Islet precursor cell (in vitro differentiated cells): ENCODE measurements around the gene VTI1B.
"Not testable (repeated sequence)": the region's sequence is repeated elsewhere in the genome, so short reads cannot be mapped to it uniquely, and the experiment has no call there.

Source experiments
- DNase-seq: peaks from one replicate; pipeline ENCODE4 v3.0.0-alpha.2; 2018

VTI1B gene

DNA sequence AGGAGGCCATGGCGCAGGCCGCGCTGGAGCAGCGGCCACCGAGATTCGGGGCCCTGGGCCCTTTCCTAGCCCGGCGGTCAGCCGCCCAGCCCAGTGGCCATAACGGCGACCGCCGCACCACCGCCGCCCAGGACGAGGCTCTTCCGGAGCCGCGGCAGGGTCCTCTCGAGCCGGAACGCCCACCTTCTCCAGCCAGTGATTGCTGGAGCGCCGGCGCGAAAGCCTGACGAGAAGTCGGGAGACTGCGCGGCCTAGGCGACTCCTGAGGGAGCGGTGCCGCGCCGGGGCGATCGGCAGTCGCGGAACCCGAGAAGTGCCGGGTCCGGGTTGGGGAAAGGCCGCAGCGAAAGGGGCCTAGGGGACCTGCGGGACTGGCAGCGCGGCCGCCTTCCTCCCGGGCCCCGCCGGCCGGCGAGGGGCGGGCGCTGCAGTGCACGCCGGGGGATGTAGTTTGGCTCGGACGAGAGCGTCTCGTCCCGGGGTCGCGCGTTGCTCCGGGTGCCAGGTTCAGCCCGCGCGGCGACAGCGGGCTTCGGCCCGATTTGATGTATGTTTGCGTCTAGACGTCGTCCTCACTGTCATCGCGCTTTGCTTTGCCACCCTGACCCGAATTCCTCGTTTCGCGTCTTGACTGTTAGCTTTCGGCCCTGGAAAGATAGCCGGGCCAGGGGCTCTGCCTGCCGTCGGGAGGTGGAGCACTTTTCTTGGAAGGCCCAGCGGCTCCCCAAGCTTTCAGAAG is at the start of gene VTI1B:
Gene VTI1B, minus strand, starts transcription at position 153 of the 739 bp plus-strand sequence. Its CDS starts 143 bp downstream, at position 10.
- peak; percentile 91 for DNase-seq

- DNase-seq = peak; percentile 61
Observed at GRCh38 chr14:67722293-67722692, 47.9 kb upstream of the VTI1B start.

GRCh38 chr14:67721875-67722274 is 47.4 kb upstream of the VTI1B start:
- no peak for DNase-seq

DNA sequence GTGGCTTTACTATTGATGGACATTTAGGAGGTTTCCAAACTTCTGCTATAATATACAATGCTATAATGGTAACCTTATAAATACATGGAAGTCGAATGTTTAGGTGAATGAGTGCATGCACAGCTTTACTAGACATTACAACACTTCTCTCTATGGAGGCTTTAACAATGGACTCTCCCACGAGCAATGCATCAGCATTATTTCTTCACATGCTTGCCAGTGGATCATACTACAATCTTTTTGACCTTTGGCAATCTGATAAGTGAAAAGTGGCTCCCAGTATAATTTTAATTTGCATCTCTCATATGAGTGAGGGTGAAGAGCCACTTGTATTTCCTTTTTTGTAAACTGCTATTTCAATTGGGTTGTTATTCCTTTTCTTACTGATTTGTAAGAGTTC is 45.4 kb upstream of the VTI1B start:
- no peak for DNase-seq

- not testable (repeated sequence) for DNase-seq
Observed at GRCh38 chr14:67719385-67719784, 45.0 kb upstream of the VTI1B start.

DNA sequence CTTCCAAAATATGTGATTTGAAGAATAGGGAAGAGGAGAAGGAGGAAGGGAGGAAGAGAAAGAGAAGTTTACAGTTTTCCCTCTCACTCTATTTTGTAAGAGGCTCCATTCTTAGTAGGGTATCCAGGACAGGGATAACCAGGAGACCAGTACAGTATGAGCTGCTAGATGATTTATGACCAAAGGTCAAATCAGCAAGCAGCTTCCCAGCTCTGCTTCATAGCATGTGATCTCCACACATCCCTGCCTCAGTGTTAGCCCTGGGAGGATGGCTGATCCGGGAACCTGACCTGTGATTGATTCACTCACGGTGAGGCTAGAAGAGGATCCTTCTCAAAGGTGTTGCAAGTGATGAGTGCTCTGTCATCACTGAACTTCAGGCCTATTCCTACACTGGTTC is 43.8 kb upstream of the VTI1B start:
- DNase-seq = no peak

DNA sequence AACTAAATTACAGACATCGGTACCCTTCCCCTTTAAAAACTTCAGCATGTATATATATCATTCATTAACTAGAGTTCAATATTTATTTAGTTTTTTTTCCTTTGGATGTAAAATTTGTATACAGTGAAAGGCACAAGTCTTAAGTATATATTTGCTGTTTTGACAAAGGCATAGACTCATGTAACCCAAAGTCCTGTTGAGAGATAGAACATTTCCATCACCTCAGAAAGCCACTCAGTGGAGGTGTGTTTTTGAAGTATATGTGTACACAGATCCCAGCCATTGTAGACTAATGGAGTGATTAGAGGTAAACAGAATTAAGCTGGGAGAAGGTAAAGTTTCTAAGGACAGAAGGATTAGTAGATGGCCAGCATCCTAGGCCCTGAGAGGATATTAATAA is 42.6 kb upstream of the VTI1B start:
- DNase-seq = no peak

- no peak for DNase-seq
Observed at GRCh38 chr14:67710209-67710608, 35.8 kb upstream of the VTI1B start.

- DNase-seq = not testable (repeated sequence)
Observed at GRCh38 chr14:67709796-67710195, 35.4 kb upstream of the VTI1B start.

DNA sequence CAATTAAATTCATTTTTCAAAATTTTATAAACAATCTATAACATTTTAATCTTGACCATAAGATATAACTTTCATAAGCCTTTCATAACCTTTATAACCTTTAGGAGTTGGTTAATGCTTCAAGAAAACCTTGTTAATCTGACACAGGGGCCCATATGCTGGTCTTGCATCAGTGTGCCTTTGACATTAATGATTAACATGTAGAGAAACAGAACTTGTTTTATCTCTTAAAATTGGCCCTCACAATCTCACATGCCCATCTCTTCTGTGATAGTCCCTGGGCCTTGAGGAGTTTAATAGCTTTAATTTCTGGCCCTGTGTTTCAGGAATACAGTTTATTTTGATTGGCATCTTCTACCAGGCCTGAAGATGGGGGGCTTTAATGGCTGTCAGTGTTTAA is 34.9 kb upstream of the VTI1B start:
- not testable (repeated sequence) for DNase-seq

DNA sequence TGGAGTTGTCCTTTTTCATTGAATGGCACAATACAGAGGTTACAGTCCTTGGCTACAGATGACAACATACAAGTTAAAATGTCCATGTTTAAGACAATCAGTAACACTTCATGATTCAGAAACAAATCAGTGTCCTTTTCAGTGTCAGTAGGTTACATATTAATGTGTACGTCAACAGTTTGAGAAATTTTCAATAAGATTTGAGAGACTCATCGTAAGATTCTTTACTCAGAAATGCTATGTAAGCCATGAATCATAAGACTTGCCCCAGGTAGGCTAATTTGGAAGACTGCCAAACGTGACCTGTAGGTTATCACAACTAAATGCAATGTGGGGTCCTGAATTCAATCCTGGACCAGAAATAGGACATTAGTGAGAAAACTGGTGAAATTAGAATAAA is 30.8 kb upstream of the VTI1B start:
- DNase-seq = no peak

- peak; percentile 59 for DNase-seq
Observed at GRCh38 chr14:67704484-67705089, 30.2 kb upstream of the VTI1B start.

- DNase-seq = no peak
Observed at GRCh38 chr14:67703997-67704396, 29.6 kb upstream of the VTI1B start.

- not testable (repeated sequence) for DNase-seq
Observed at GRCh38 chr14:67701492-67701891, 27.1 kb upstream of the VTI1B start, which contains the start of gene RDH12. TSS of gene RDH12 (plus strand) at chr14:67701886. CDS start at chr14:67722643, 20,757 bp downstream.

DNA sequence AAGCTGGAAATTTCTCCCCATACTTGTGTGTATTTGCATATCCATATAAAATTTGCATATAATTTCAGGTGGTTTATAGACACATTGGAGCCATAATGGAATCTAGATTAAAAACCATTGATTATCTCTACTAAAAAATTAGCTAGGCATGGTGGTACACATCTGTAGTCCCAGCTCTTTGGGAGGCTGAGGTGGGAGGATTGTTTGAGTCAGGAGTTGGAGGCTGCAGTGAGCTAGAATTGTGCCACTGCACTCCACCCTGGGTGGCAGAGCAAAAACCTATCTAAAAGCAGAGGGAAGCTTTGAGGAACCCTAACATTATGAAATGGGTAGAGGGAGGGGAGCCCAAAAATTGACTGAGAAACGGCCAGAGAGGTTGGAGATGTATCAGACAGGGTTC is 23.7 kb upstream of the VTI1B start:
- DNase-seq = no peak

DNA sequence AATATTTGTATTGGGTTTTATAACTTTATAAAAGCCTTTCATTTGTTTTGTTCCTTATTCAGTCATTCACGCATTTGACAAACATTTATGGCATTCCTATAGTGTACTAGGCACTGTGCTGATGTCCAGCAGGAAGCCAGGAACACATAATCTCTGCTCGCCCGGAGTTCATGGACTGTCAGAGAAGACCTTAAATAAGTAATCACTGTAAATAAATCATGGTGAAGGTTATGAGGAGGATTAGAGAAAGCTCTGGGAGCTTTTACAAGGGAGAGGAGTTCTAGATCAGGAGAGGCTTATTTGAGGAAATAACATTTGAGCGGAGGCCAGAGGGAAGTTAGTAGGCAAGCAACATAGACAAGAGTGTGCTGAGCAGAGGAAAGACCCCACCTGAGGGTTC is 22.6 kb upstream of the VTI1B start:
- DNase-seq = no peak

DNA sequence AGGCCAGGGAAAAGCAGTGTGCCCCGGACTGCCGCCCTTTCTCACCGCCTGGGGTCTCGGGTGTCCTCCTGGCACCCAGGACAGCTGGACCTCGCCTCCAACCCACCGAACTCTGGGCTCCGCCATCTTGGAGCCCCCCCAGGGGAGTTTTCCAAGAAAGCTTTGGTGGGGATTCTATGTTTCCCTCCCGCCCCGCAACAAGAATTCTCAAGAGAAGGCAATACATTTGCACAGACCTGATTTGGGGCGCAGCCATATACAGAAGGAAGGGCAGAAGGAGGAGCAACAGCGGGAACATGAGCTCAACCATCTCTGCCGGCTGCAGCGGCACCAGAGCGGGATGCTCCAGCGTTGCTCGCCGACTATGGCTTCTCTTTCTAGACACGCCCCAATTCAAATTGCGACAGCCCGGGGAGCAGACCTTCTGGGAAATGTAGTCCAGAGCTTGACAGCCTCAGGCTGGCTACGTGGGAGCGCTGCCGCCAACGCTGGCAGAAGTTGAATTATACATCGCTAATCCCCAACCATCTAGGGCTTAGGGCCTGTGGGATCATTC is 21.0 kb upstream of the VTI1B start, which contains the start of gene RDH11:
Gene RDH11, minus strand, starts transcription at position 371 of the 556 bp plus-strand sequence. Its CDS starts 61 bp downstream, at position 310.
- peak; percentile 94 for DNase-seq

DNA sequence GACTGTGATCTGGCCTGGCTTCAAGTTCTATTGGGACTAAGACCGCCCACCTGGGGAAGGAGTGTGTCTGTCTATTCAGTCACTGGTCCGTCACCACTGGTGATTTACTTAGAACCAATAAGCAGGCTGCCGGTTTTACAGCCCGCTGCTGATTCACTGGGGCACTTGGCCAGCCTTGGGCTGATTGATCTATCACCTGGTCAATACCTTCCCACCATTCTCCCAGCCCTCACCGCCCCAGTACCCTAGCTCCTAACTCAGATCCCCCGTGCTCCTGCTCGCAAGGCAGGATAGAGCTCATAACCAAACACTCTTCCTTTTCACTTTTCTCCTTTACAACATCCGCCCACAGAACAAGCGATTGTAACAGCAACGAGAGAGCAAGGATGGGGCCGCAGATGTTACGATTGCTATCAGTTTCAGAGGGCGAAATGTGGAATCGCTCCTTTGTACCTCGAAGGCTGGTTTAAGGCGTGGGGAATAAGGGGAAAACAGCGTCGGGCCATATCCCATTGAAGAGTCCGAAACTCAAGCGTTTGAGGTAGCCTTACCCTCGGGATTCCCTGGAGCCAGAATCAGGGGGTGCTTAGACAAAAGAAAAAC is 20.5 kb upstream of the VTI1B start:
- DNase-seq = peak; percentile 98

- DNase-seq = peak; percentile 79
Observed at GRCh38 chr14:67690011-67690410, 15.6 kb upstream of the VTI1B start.

DNA sequence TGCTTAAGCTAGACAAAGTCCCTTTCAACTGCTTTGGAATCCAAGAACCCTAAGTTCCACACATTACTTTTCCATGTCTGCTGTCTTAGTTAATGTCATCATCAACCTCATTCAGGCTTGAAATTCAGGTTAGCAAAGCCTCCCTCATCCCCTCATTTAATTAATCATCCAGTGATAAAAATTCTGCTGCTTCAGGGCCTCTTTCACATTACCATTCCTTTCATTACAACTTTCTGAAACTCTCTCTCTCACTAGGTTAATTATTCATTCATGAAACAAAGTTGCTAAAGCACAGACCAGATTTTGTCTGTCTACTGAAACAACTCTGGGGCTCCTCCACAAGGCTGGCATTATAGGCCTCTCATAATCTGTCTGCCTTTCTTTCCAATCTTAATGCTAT is 9.4 kb upstream of the VTI1B start:
- no peak for DNase-seq

- DNase-seq = no peak
Observed at GRCh38 chr14:67680941-67681340, 6.5 kb upstream of the VTI1B start.

- peak; percentile 42 for DNase-seq
Observed at GRCh38 chr14:67680121-67680602, 5.7 kb upstream of the VTI1B start.

DNA sequence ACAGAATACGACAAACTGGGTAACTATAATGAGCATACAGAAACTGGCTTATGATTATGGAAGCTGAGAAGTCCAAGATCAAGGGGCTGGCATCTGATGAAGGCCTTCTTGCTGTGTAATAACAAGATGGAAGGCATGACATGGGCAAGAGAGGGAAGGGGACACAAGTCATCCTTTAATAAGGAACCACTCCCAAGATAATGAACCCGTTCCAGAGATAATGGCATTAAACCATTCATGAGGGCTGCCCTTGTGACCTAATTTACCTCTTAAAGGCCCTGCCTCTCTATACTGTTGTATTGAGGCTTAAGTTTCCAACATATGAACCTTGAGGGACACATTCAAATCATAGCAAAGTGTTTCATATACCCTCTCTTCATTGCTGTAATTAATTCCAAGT is 4.6 kb upstream of the VTI1B start:
- no peak for DNase-seq

GRCh38 chr14:67675219-67675582 is 769 bp upstream of the VTI1B start:
- DNase-seq = no peak
